ENCODE data around the gene PRR23B. TPM values are rescaled to one million over a fixed set of nuclear protein-coding genes. Genes with fewer than 3 reads are reported as not detected.

PRR23B gene
- total RNA-seq, 1 donor from 2014 or later, result not detected

Other genes with a start within 250 kb of the PRR23B start
- gene PIK3CB, start 186.0 kb downstream of the PRR23B start, total RNA-seq, result 19.2 and 20.3 TPM in 2 replicates
- gene FOXL2, start 73.8 kb downstream of the PRR23B start, total RNA-seq, result not detected in 2 replicates
- not detected in 2 replicates for gene FOXL2NB, start 73.7 kb downstream of the PRR23B start, total RNA-seq
- gene PRR23A, start 14.7 kb downstream of the PRR23B start, total RNA-seq, result not detected in 2 replicates
- not detected in 2 replicates for gene PRR23C, start 24.0 kb upstream of the PRR23B start, total RNA-seq

All from activated T-helper 2 cell treated with anti-CD3 and anti-CD28 coated beads, Interferon-gamma antibody, Interleukin-2, Interleukin-4, amounts not matched to agents 10 μg/mL and 5 μg/mL and 100 μg/mL, durations not matched to agents 14 hours and 24 hours and 36 hours (primary cell).